ENCODE data around the gene PHF10. TPM values are rescaled to one million over a fixed set of nuclear protein-coding genes. Genes with fewer than 3 reads are reported as not detected.

Gene PHF10
- total and polyA plus RNA-seq, 2 donors (not counting 3 experiments of a cell fraction or from before 2014, with no cell fraction given) = 19.1 to 62.4 TPM

- ChIA-PET CTCF (interaction anchor here (1.2 to 3.4 kb wide), 4 partner anchors 10 to 207 kb away, joined by 3 to 17 read pairs (median 6); no protein-coding TSS in a partner anchor), POLR2A (no interaction called here)
- intact Hi-C loops (cut with micrococcal nuclease) (no loop called here), dilution Hi-C loops (cut with MboI; ENCODE audit: extremely low pct_ligation_motif_present, low sequenced_read_pairs) (no loop called here)
- H3K9me3 ChIP-seq (replicated peaks; ENCODE audit: control insufficient read depth, insufficient read depth, low read length) = no peaks in the 10 kb centered on the region
- H3K9ac ChIP-seq (replicated peaks; ENCODE audit: extremely low read depth, insufficient read depth, low read length) = no peak overlapping the region
- no peak overlapping the region for H3K4me2 ChIP-seq (ENCODE audit: insufficient read depth, low read length)
- H3K4me1 ChIP-seq (ENCODE audit: control insufficient read depth, extremely low read depth, insufficient read depth, low read length) = peaks cover 15% of the 10 kb centered on the region
- FAIRE-seq = no peak
- peaks cover 40% of the 10 kb centered on the region for H3K79me2 ChIP-seq (ENCODE audit: control insufficient read depth, insufficient read depth, low read length)
- DNase-seq (ENCODE audit: low read depth, low spot score) = no peak
- no peak overlapping the region for H3K4me3 ChIP-seq (replicated peaks in 1 of 3; ENCODE audit: insufficient read depth in 1 of 3, low read depth in 1 of 3, low read length in 3 of 3)
- H3K9me1 ChIP-seq (replicated peaks; ENCODE audit: control insufficient read depth, extremely low read depth, insufficient read depth, low read length) = no peaks in the 10 kb centered on the region
- no peaks in the 10 kb centered on the region for H4K20me1 ChIP-seq (replicated peaks; ENCODE audit: control insufficient read depth, extremely low read depth, insufficient read depth, low read length)
- H3K27me3 ChIP-seq (ENCODE audit: control insufficient read depth in 2 of 2, insufficient read depth in 2 of 2, low read length in 2 of 2) = no peaks in the 10 kb centered on the region
- H2AFZ ChIP-seq (ENCODE audit: low read depth, low read length) = no peak overlapping the region
- H3K36me3 ChIP-seq (ENCODE audit: control insufficient read depth in 2 of 2, extremely low read depth in 1 of 2, insufficient read depth in 2 of 2, low read length in 2 of 2) = peaks cover under 1 to 8% of the 10 kb centered on the region in 2 experiments
- H3K27ac ChIP-seq (ENCODE audit: insufficient read depth, low read depth, low read length) = no peak overlapping the region
- TF ChIP-seq POLR2A (IDR thresholded peaks at IDR 0.05; ENCODE audit: low read depth, low read length) = no peak
- no peak for TF ChIP-seq GATA2 (IDR thresholded peaks at IDR 0.05; ENCODE audit: insufficient read depth, insufficient read length, low read depth, low read length)
- no peak for TF ChIP-seq MAX (IDR thresholded peaks at IDR 0.05; ENCODE audit: insufficient read depth, insufficient read length)
- TF ChIP-seq JUN (IDR thresholded peaks at IDR 0.05; ENCODE audit: borderline replicate concordance, insufficient read depth, insufficient read length, low read depth) = no peak
- no peak for TF ChIP-seq MYC (IDR thresholded peaks at IDR 0.05; ENCODE audit: low read depth, low read length)
- TF ChIP-seq EZH2 (IDR thresholded peaks at IDR 0.05; ENCODE audit: borderline replicate concordance, low read depth, low read length, severe bottlenecking) = no peak
- no peak for TF ChIP-seq FOS (IDR thresholded peaks at IDR 0.05; ENCODE audit: borderline replicate concordance, insufficient read depth, low read length)
- TF ChIP-seq POLR2AphosphoS5 (IDR thresholded peaks at IDR 0.05; ENCODE audit: insufficient read depth, low read depth, low read length) = no peak
- TF ChIP-seq CTCF (IDR thresholded peaks at IDR 0.05; ENCODE audit: extremely low read depth in 1 of 2, insufficient read depth in 1 of 2, low read depth in 1 of 2, low read length in 2 of 2) = no peak
- no TSS peak for BruUV-seq (replicated peaks)
Observed at GRCh38 chr6:169719117-169719516, 5.2 kb downstream of the PHF10 start.
